GM21786 (cell line): Measurements from ENCODE around the gene SELENOH.

ENCODE experiments used
- ATAC-seq: cut with Tn5 transposase; IDR thresholded peaks from one replicate; pipeline ENCODE4 v1.9.1; 2021; ENCODE audit not compliant: unreplicated experiment

The SELENOH gene

GRCh38 chr11:57745206-57745605 lies 3.9 kb downstream of the SELENOH start:
- ATAC-seq, result no peak

GRCh38 chr11:57746920-57747319 lies 5.6 kb downstream of the SELENOH start:
- no peak for ATAC-seq

GRCh38 chr11:57751176-57751575 lies 9.9 kb downstream of the SELENOH start:
- ATAC-seq, result no peak

- no peak for ATAC-seq
Observed at GRCh38 chr11:57751676-57752253, 10.5 kb downstream of the SELENOH start, which contains the start of gene BTBD18. Gene BTBD18 (minus strand): TSS chr11:57751819. CDS start chr11:57751188, 631 bp downstream.

GRCh38 chr11:57752954-57753353 lies 11.7 kb downstream of the SELENOH start:
- no peak for ATAC-seq

GRCh38 chr11:57758174-57758573 lies 16.9 kb downstream of the SELENOH start:
- ATAC-seq, result no peak

GRCh38 chr11:57761301-57762234 lies 20.3 kb downstream of the SELENOH start, which contains the start of gene CTNND1:
Gene CTNND1 (plus strand): TSS chr11:57761802. CDS start chr11:57791479, 29,677 bp downstream.
- peak; percentile 98 for ATAC-seq

GRCh38 chr11:57762235-57762861 lies 21.1 kb downstream of the SELENOH start:
- no peak for ATAC-seq

- ATAC-seq, result no peak
Observed at GRCh38 chr11:57763568-57763967, 22.3 kb downstream of the SELENOH start.

GRCh38 chr11:57764021-57764420 lies 22.7 kb downstream of the SELENOH start:
- no peak for ATAC-seq

GRCh38 chr11:57764566-57764965 lies 23.3 kb downstream of the SELENOH start:
- ATAC-seq, result no peak

- no peak for ATAC-seq
Observed at GRCh38 chr11:57764972-57765371, 23.7 kb downstream of the SELENOH start.

- no peak for ATAC-seq
Observed at GRCh38 chr11:57770793-57771192, 29.5 kb downstream of the SELENOH start.

GRCh38 chr11:57771365-57771764 lies 30.1 kb downstream of the SELENOH start:
- ATAC-seq, result no peak

GRCh38 chr11:57772562-57772961 lies 31.3 kb downstream of the SELENOH start:
- no peak for ATAC-seq

GRCh38 chr11:57773026-57773598 lies 31.8 kb downstream of the SELENOH start:
- no peak for ATAC-seq

- no peak for ATAC-seq
Observed at GRCh38 chr11:57775491-57775890, 34.2 kb downstream of the SELENOH start.

GRCh38 chr11:57776031-57776521 lies 34.8 kb downstream of the SELENOH start:
- ATAC-seq, result no peak

- no peak for ATAC-seq
Observed at GRCh38 chr11:57776577-57777210, 35.4 kb downstream of the SELENOH start.

- no peak for ATAC-seq
Observed at GRCh38 chr11:57777969-57778317, 36.7 kb downstream of the SELENOH start.
